ENCODE results near the gene MTHFSD. TPM values are rescaled to one million over a fixed set of nuclear protein-coding genes. Genes with fewer than 3 reads are reported as not detected.
A peak's percentile ranks its signal among the peaks of the same experiment; 100 is the strongest.

MTHFSD gene
- total and polyA plus RNA-seq, 2 donors (not counting 3 experiments of a cell fraction or from before 2014, with no cell fraction given), result 16.7 to 21.1 TPM

DNA sequence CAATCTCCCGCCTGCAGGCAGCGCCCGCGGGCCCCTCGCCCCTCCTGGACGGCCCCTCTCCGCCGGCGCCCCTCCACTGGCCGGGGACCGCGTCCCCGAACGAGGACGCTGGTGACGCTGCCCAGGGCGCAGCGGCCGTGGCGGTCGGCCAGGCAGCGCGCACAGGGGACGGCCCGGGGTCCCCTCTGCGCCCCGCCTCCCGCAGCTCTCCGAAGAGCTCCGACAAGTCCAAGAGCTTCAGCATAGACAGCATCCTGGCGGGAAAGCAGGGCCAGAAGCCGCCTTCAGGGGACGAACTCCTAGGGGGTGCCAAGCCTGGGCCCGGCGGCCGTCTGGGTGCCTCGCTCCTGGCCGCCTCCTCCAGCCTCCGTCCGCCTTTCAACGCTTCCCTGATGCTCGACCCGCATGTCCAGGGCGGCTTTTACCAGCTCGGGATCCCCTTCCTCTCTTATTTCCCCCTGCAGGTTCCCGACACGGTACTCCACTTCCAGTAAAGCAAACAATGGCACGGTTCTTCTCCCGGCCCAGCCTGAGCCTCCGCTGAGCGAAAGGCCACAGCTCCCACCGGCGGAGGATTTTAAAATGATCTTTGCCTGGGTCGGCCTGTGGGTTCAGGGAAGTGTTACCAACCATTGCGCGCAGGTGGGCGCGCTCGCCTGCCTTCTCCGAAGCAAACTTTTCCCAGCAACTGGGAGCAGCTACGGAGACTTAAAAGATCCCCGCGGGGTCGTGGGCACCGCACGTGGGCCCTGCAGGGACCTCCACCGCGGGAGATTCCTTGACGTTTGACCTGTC lies 24.4 kb upstream of the MTHFSD start:
- Histone ChIP-seq H3K9me3 (replicated peaks; ENCODE audit: control insufficient read depth, insufficient read depth, low read length) (no peaks in the 10 kb centered on the region), H3K9ac (replicated peaks; ENCODE audit: extremely low read depth, insufficient read depth, low read length) (no peak overlapping the region), H3K79me2 (ENCODE audit: control insufficient read depth, insufficient read depth, low read length) (peaks cover 31% of the 10 kb centered on the region), H2AFZ (ENCODE audit: low read depth, low read length) (no peak overlapping the region), H3K27ac (ENCODE audit: insufficient read depth, low read depth, low read length) (no peak overlapping the region), H3K9me1 (replicated peaks; ENCODE audit: control insufficient read depth, extremely low read depth, insufficient read depth, low read length) (no peaks in the 10 kb centered on the region), H3K4me3 (replicated peaks in 1 of 3; ENCODE audit: insufficient read depth in 1 of 3, low read depth in 1 of 3, low read length in 3 of 3) (no peak overlapping the region), H4K20me1 (replicated peaks; ENCODE audit: control insufficient read depth, extremely low read depth, insufficient read depth, low read length) (no peaks in the 10 kb centered on the region), H3K4me1 (ENCODE audit: control insufficient read depth, extremely low read depth, insufficient read depth, low read length) (peaks cover 36% of the 10 kb centered on the region), H3K36me3 (ENCODE audit: control insufficient read depth in 2 of 2, extremely low read depth in 1 of 2, insufficient read depth in 2 of 2, low read length in 2 of 2) (no peaks in the 10 kb centered on the region), H3K4me2 (ENCODE audit: insufficient read depth, low read length) (no peak overlapping the region), H3K27me3 (ENCODE audit: control insufficient read depth in 2 of 2, insufficient read depth in 2 of 2, low read length in 2 of 2) (no peaks in the 10 kb centered on the region)
- TF ChIP-seq POLR2AphosphoS5 (IDR thresholded peaks at IDR 0.05; ENCODE audit: insufficient read depth, low read depth, low read length), result no peak
- no peak for TF ChIP-seq EZH2 (IDR thresholded peaks at IDR 0.05; ENCODE audit: borderline replicate concordance, low read depth, low read length, severe bottlenecking)
- TF ChIP-seq, protein P1, sequence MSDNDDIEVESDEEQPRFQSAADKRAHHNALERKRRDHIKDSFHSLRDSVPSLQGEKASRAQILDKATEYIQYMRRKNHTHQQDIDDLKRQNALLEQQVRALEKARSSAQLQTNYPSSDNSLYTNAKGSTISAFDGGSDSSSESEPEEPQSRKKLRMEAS (IDR thresholded peaks at IDR 0.05; ENCODE audit: insufficient read depth, insufficient read length), result no peak
- TF ChIP-seq JUN (IDR thresholded peaks at IDR 0.05; ENCODE audit: borderline replicate concordance, insufficient read depth, insufficient read length, low read depth), result no peak
- intact Hi-C loops (cut with micrococcal nuclease) (no loop called here), dilution Hi-C loops (cut with MboI; ENCODE audit: extremely low pct_ligation_motif_present, low sequenced_read_pairs) (no loop called here)
- ChIA-PET POLR2A (no interaction called here), CTCF (interaction anchor here (0.9 to 1.3 kb wide), 2 partner anchors 44 to 294 kb away, joined by 3 to 4 read pairs; no protein-coding TSS in a partner anchor)
- DNase-seq (ENCODE audit: low read depth, low spot score) (no peak), FAIRE-seq (no peak)
- no TSS peak for BruUV-seq (replicated peaks)

DNA sequence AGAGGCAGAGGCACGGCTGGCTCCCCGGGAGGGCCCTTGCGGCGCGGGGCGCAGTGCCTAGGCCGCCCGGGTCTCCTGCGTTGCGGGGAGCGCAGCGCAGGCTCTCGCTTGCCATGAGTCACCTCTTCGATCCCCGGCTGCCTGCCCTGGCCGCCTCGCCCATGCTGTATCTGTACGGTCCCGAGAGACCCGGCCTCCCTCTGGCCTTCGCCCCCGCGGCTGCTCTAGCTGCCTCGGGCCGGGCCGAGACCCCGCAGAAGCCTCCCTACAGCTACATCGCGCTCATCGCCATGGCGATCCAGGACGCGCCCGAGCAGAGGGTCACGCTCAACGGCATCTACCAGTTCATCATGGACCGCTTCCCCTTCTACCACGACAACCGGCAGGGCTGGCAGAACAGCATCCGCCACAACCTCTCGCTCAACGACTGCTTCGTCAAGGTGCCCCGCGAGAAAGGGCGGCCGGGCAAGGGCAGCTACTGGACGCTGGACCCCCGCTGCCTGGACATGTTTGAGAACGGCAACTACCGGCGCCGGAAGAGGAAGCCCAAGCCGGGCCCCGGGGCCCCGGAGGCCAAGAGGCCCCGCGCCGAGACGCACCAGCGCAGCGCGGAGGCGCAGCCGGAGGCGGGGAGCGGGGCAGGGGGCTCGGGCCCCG lies 23.7 kb upstream of the MTHFSD start:
- TF ChIP-seq GATA2 (IDR thresholded peaks at IDR 0.05; ENCODE audit: insufficient read depth, insufficient read length, low read depth, low read length) (no peak), JUN (IDR thresholded peaks at IDR 0.05; ENCODE audit: borderline replicate concordance, insufficient read depth, insufficient read length, low read depth) (no peak)
- no peak for FAIRE-seq
- Histone ChIP-seq H3K9ac (replicated peaks; ENCODE audit: extremely low read depth, insufficient read depth, low read length) (no peak overlapping the region), H3K4me2 (ENCODE audit: insufficient read depth, low read length) (no peak overlapping the region), H2AFZ (ENCODE audit: low read depth, low read length) (no peak overlapping the region), H3K9me1 (replicated peaks; ENCODE audit: control insufficient read depth, extremely low read depth, insufficient read depth, low read length) (no peaks in the 10 kb centered on the region), H4K20me1 (replicated peaks; ENCODE audit: control insufficient read depth, extremely low read depth, insufficient read depth, low read length) (no peaks in the 10 kb centered on the region), H3K9me3 (replicated peaks; ENCODE audit: control insufficient read depth, insufficient read depth, low read length) (no peaks in the 10 kb centered on the region), H3K27me3 (ENCODE audit: control insufficient read depth in 2 of 2, insufficient read depth in 2 of 2, low read length in 2 of 2) (no peaks in the 10 kb centered on the region), H3K27ac (ENCODE audit: insufficient read depth, low read depth, low read length) (peak overlapping the region; percentile 82), H3K4me1 (ENCODE audit: control insufficient read depth, extremely low read depth, insufficient read depth, low read length) (peaks cover 33% of the 10 kb centered on the region), H3K36me3 (ENCODE audit: control insufficient read depth in 2 of 2, extremely low read depth in 1 of 2, insufficient read depth in 2 of 2, low read length in 2 of 2) (peaks cover 0 to 3% of the 10 kb centered on the region in 2 experiments), H3K79me2 (ENCODE audit: control insufficient read depth, insufficient read depth, low read length) (peaks cover 38% of the 10 kb centered on the region), H3K4me3 (replicated peaks in 1 of 3; ENCODE audit: insufficient read depth in 1 of 3, low read depth in 1 of 3, low read length in 3 of 3) (no peak overlapping the region)
- ChIA-PET POLR2A (no interaction called here), CTCF (interaction anchor here (1.4 to 1.7 kb wide), 2 partner anchors 182 to 484 kb away, joined by 3 to 6 read pairs; no protein-coding TSS in a partner anchor)
- intact Hi-C loops (cut with micrococcal nuclease) (no loop called here), dilution Hi-C loops (cut with MboI; ENCODE audit: extremely low pct_ligation_motif_present, low sequenced_read_pairs) (no loop called here)
- DNase-seq (ENCODE audit: low read depth, low spot score), result no peak
- BruUV-seq (replicated peaks), result no TSS peak
